ENCODE results near the gene ABO. TPM values are rescaled to one million over a fixed set of nuclear protein-coding genes. Genes with fewer than 3 reads are reported as not detected.
"Not testable (repeated sequence)": the region's sequence is repeated elsewhere in the genome, so short reads cannot be mapped to it uniquely, and the experiment has no call there.

Gene ABO
- total and polyA plus RNA-seq, 7 donors = 0.03 to 0.86 (median 0.51) TPM

DNA sequence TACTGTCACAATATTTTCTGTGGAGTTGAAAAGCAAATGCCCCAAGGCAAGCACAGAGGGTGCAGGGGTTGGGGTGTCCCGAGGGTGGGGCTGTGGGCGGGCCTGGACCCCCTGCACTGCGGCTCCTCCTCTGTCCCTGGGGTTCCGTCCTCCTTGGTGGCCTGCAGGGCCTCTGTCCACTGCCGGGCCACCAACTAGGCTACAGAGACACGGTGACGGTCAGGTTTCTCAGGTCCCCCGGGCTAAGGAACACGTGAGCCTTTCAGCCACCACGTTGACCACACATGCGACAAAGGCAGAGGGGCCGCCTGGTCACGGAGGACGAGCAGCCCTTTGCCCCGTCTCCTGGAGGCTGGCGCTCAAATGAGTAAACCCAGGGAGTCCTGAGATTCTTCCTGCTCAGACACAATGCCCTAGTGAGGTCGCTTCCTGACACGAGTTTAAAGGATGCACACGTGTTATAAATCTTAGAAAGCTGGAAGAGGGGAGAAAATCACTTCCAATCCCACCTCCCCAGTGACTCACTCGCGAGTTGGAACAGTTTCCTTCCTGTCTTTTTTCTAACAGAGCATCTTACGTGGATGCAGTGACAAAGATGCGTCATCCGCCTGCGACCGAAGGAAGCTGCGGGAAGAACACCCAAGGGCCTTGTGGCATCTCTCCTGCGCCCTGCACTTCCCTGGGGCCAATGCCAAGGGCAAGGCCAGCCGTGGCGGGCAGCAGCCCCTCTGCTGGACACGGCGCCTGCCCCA, 41.1 kb downstream of the ABO start:
- DNase-seq = no peak
- peak in 1 of 4 donors; percentile 31 for ATAC-seq
- peak overlapping the region; percentile 36 for H3K27ac ChIP-seq

DNA sequence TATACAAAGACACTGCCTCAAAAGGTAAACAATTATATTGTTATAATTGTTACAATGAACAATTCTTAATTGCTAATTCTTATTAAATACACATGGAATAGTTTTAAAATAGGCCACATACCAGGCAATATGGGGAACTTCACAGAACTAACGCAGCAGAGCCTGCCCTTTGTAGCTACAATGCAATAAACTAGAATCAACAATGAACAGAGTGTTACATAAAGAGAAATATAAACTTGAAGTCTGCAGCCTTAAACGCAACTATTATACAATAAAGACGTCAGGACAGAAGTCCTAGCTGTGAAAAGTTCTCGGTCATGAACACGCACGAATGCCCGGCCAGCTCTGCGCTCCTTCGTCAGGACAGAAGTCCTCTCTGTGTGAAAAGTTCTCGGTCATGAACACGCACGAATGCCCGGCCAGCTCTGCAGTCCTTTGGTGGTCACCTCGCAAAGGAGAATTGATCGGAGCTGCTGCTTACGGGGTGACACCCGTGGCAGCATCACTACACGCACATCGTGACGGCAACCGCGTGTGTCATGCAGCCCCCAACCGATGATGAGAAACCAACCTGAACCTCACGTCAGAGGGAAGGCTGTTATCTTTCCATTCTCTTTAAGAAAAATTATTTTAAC, 43.0 kb downstream of the ABO start:
- H3K4me1 ChIP-seq; H3K36me3 ChIP-seq (ENCODE audit: insufficient read depth in 1 of 2, low read depth in 1 of 2); ATAC-seq; DNase-seq; H3K9me3 ChIP-seq; H3K4me3 ChIP-seq; intact Hi-C loops (cut with DNase I); H3K27ac ChIP-seq: not testable (repeated sequence)
- peaks cover 0 to 17% (median 10%) of the 10 kb centered on the region in 3 donors for H3K27me3 ChIP-seq (ENCODE audit: insufficient read depth in 3 of 3, low read length in 2 of 3)
- WGBS, 3 donors = 80 to 83% (median 83%) methylated on average over 24 of the region's 24 CpGs

More for the DNA sequence above, 41.1 kb downstream of the ABO start:
- Histone ChIP-seq H3K27me3 (ENCODE audit: insufficient read depth in 3 of 3, low read length in 2 of 3) (peaks cover 0 to 28% (median 10%) of the 10 kb centered on the region in 3 donors), H3K9me3 (no peaks in the 10 kb centered on the region), H3K36me3 (ENCODE audit: insufficient read depth in 1 of 2, low read depth in 1 of 2) (no peaks in the 10 kb centered on the region), H3K4me1 (no peaks in the 10 kb centered on the region), H3K4me3 (no peak overlapping the region)
- TF ChIP-seq CTCF (IDR thresholded peaks at IDR 0.05) = no peak
- intact Hi-C loops (cut with DNase I) = no loop called here
- WGBS, 3 donors = 66 to 68% (median 68%) methylated on average over 28 to 32 of the region's 32 CpGs

- DNase-seq; ATAC-seq; H3K4me3 ChIP-seq; H3K27ac ChIP-seq; intact Hi-C loops (cut with DNase I); H3K4me1 ChIP-seq; H3K36me3 ChIP-seq (ENCODE audit: insufficient read depth in 1 of 2, low read depth in 1 of 2); H3K9me3 ChIP-seq: not testable (repeated sequence)
- H3K27me3 ChIP-seq (ENCODE audit: insufficient read depth in 3 of 3, low read length in 2 of 3) = peaks cover 0 to 17% (median 8%) of the 10 kb centered on the region in 3 donors
- WGBS, 3 donors = 85 to 89% (median 89%) methylated on average over 7 of the region's 7 CpGs
Observed at GRCh38 chr9:133230514-133230913, 44.5 kb downstream of the ABO start.

GRCh38 chr9:133230093-133230492, 44.9 kb downstream of the ABO start:
- H3K9me3 ChIP-seq = no peaks in the 10 kb centered on the region
- no peaks in the 10 kb centered on the region for H3K36me3 ChIP-seq (ENCODE audit: insufficient read depth in 1 of 2, low read depth in 1 of 2)
- TF ChIP-seq CTCF (IDR thresholded peaks at IDR 0.05) = no peak
- H3K4me1 ChIP-seq = no peaks in the 10 kb centered on the region
- ATAC-seq (no peak), DNase-seq (no peak)
- H3K27me3 ChIP-seq (ENCODE audit: insufficient read depth in 3 of 3, low read length in 2 of 3) = peaks cover 0 to 18% (median 4%) of the 10 kb centered on the region in 3 donors
- intact Hi-C loops (cut with DNase I) = no loop called here
- H3K4me3 ChIP-seq = no peak overlapping the region
- H3K27ac ChIP-seq = no peak overlapping the region
- 81 to 88% (median 84%) methylated on average over 5 of the region's 5 CpGs for WGBS, 3 donors

DNA sequence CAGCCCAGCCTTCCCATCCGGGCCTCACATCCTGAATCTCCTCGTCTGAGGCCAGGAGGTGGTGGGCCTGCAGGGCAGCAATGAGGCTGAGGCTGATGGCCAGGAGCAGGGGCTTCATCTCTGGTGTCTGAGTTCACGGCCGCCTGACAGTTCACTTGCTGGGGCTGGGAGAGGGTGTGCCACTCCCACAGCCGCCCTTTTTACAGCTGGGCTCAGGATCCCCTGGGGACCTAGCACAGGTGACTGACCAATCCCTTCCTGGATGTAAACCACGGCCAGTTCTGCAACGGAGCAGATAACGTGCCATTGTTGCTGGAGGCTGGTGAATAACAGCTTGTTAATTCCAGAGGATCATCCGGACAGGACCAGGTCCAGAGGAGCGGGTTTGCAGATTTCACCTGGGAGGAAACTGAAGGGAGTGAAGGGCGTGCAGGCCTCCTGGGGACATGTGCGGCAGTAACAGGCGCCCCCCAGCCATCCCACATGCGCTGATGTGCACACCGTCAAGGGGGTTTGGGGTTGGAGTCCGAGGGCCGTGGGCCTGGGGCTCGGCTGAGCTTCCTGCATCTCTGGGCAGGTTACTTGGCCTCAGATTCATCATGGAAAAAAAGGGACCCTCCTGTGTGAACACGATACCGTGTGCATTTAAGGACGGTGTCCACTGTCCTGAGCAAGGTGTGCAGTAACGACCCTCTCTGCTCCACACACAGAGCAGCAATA, 46.4 kb downstream of the ABO start:
- DNase-seq; H3K4me1 ChIP-seq; H3K4me3 ChIP-seq; H3K27ac ChIP-seq; intact Hi-C loops (cut with DNase I); ATAC-seq; H3K9me3 ChIP-seq; H3K36me3 ChIP-seq (ENCODE audit: insufficient read depth in 1 of 2, low read depth in 1 of 2): not testable (repeated sequence)
- WGBS, 3 donors = 68 to 71% (median 71%) methylated on average over 20 to 22 of the region's 22 CpGs
- peaks cover 0 to 18% (median 0%) of the 10 kb centered on the region in 3 donors for H3K27me3 ChIP-seq (ENCODE audit: insufficient read depth in 3 of 3, low read length in 2 of 3)

DNA sequence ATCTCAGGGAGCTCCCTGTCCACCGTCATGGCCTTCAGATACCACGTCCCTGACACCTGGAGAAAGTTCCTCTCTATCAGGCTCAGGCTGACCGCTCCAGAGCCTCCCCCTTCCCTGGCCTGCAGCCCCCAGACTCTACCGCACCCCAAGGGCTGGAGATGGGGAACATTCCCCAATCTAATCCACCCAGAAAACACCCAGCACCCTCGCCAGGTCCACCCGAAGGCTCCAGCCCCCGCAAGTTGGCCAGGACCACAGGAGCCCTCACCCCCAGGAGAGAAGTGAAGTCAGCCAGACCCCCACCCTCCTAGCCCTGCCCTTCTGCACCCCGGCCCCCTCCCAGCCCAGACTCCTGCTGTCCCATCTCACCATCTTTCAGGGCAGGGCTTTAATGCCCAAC, 47.0 kb downstream of the ABO start:
- H3K4me3 ChIP-seq; DNase-seq; ATAC-seq; intact Hi-C loops (cut with DNase I); H3K27ac ChIP-seq; H3K9me3 ChIP-seq; H3K4me1 ChIP-seq; H3K36me3 ChIP-seq (ENCODE audit: insufficient read depth in 1 of 2, low read depth in 1 of 2): not testable (repeated sequence)
- WGBS, 3 donors = 85 to 91% (median 87%) methylated on average over 8 of the region's 8 CpGs
- H3K27me3 ChIP-seq (ENCODE audit: insufficient read depth in 3 of 3, low read length in 2 of 3) = peaks cover 0 to 18% (median 0%) of the 10 kb centered on the region in 3 donors
